Endothelial cell (in vitro differentiated cells): ENCODE results near the gene ZRANB2. TPM values are rescaled to one million over a fixed set of nuclear protein-coding genes. Genes with fewer than 3 reads are reported as not detected.
A peak's percentile ranks its signal among the peaks of the same experiment; 100 is the strongest.

Experiments
- DNase-seq: peaks from one replicate; pipeline ENCODE4 v3.0.0; 2021; ENCODE audit warnings: low spot score
- H3K27ac Mint-ChIP-seq: one replicate; pipeline ENCODE4 v1.8.0; 2021; ENCODE audit warnings: mixed read lengths, inconsistent platforms; ENCODE audit not compliant: unreplicated experiment
- H3K27me3 Mint-ChIP-seq: one replicate; pipeline ENCODE4 v1.8.0; 2021; ENCODE audit warnings: mild to moderate bottlenecking, moderate library complexity, mixed read lengths, inconsistent platforms; ENCODE audit not compliant: unreplicated experiment
- H3K36me3 Mint-ChIP-seq: one replicate; pipeline ENCODE4 v1.8.0; 2021; ENCODE audit warnings: mild to moderate bottlenecking, low read depth, mixed read lengths, inconsistent platforms; ENCODE audit not compliant: unreplicated experiment
- H3K4me1 Mint-ChIP-seq: one replicate; pipeline ENCODE4 v1.8.0; 2021; ENCODE audit warnings: mild to moderate bottlenecking, mixed read lengths, inconsistent platforms; ENCODE audit not compliant: unreplicated experiment
- H3K4me3 Mint-ChIP-seq: one replicate; pipeline ENCODE4 v1.8.0; 2021; ENCODE audit warnings: mild to moderate bottlenecking, mixed read lengths, inconsistent platforms; ENCODE audit not compliant: unreplicated experiment
- H3K9me3 Mint-ChIP-seq: one replicate; pipeline ENCODE4 v1.8.0; 2021; ENCODE audit warnings: mixed read lengths, inconsistent platforms; ENCODE audit not compliant: unreplicated experiment
- CTCF ChIP-seq: fragments of 200-600 bp; sonication (generic); IDR thresholded peaks from one replicate; pipeline ENCODE4 v1.5.0; 2021; ENCODE audit warnings: antibody characterized with exemption; ENCODE audit not compliant: unreplicated experiment
- long read RNA-seq: library from polyadenylated mRNA; unstranded; transcript quantifications from one replicate; pipeline ENCODE4 v2.0.0, GENCODE V29; 2020; ENCODE audit not compliant: unreplicated experiment
- total RNA-seq: library from RNA; stranded (reverse); fragmentation: NEBNext Ultra II Directional; extraction: Animal tissue kit (Norgen Biotek cat#: 25700); gene quantifications from one replicate; pipeline ENCODE4 v1.2.1, GENCODE V29; 2021; ENCODE audit not compliant: unreplicated experiment

The ZRANB2 gene, protein sequence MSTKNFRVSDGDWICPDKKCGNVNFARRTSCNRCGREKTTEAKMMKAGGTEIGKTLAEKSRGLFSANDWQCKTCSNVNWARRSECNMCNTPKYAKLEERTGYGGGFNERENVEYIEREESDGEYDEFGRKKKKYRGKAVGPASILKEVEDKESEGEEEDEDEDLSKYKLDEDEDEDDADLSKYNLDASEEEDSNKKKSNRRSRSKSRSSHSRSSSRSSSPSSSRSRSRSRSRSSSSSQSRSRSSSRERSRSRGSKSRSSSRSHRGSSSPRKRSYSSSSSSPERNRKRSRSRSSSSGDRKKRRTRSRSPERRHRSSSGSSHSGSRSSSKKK
- total RNA-seq = 74.1 TPM
- long read RNA-seq, transcript ZRANB2-201 (11 exons, 2,821 nt) = major isoform, 13 of 31 reads
- long read RNA-seq, partial matches to known transcripts = 12 of 31 reads
- long read RNA-seq, other reads (novel, unspliced or antisense) = 2 of 31 reads

- Mint-ChIP-seq H3K27ac (peak within 1 kb of the TSS; percentile 97), H3K9me3 (no peaks in the 10 kb centered on the region), H3K4me3 (peak within 1 kb of the TSS; percentile 95), H3K4me1 (peaks cover 12% of the 10 kb centered on the region), H3K36me3 (peaks cover 7% of the 10 kb centered on the region), H3K27me3 (no peaks in the 10 kb centered on the region)
- DNase-seq = peak; percentile 82
- TF ChIP-seq CTCF = peak; percentile 32
Measured at GRCh38 chr1:71080739-71081696, at the start of gene ZRANB2. ZRANB2 (minus strand) TSS chr1:71081035; CDS start chr1:71080995, 40 bp downstream.

DNA sequence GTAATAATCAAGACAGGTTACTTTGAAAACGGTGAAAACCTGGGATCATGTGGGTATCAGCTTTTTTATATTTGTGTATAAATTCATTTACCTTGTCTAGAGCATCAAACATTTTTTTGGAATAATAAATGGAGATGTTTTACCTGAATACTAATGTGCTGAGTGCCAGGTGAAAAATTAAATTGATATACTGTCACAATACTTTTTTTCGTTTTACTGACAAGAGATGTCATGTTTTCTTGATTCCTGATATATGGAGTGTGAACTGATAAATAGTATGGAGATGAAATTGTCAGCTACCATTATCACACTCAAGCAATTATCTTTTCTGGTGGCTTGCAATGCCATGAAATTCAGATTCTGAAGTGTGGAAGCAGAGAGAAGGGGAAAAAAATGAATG is 47.2 kb upstream of the ZRANB2 start:
- H3K4me3 Mint-ChIP-seq = no peak overlapping the region
- H3K27ac Mint-ChIP-seq = no peak overlapping the region
- peaks cover 3% of the 10 kb centered on the region for H3K27me3 Mint-ChIP-seq
- H3K36me3 Mint-ChIP-seq = peaks cover 3% of the 10 kb centered on the region
- no peaks in the 10 kb centered on the region for H3K4me1 Mint-ChIP-seq
- no peak for DNase-seq
- H3K9me3 Mint-ChIP-seq = no peaks in the 10 kb centered on the region
- no peak for TF ChIP-seq CTCF

- no peaks in the 10 kb centered on the region for H3K9me3 Mint-ChIP-seq
- H3K4me3 Mint-ChIP-seq = no peak overlapping the region
- H3K4me1 Mint-ChIP-seq = no peaks in the 10 kb centered on the region
- no peak for TF ChIP-seq CTCF
- DNase-seq = no peak
- no peak overlapping the region for H3K27ac Mint-ChIP-seq
- no peaks in the 10 kb centered on the region for H3K27me3 Mint-ChIP-seq
- no peaks in the 10 kb centered on the region for H3K36me3 Mint-ChIP-seq
Measured at GRCh38 chr1:71118086-71118485, 37.3 kb upstream of the ZRANB2 start.

DNA sequence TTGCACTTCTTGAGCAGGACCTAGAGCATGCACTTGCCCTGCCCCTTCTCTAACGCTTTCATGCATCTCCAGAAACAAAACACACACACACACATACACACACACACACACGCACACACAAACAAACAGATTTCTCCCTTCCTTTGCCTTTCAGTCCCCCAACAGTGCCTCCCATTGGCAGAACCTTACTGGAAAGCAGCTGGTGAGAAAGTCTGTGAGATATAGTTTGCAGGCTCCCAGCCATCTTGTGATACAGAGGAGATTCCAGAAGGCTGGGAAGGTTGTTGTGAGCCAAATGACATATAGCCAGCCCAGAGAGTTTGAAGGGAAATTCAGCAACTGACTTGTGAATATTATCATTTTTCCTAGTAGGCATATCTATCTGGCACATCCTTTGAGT is 35.9 kb upstream of the ZRANB2 start:
- H3K36me3 Mint-ChIP-seq = no peaks in the 10 kb centered on the region
- H3K9me3 Mint-ChIP-seq = no peaks in the 10 kb centered on the region

More for the DNA sequence above, 35.9 kb upstream of the ZRANB2 start:
- H3K4me1 Mint-ChIP-seq = no peaks in the 10 kb centered on the region
- no peak for DNase-seq
- no peak for TF ChIP-seq CTCF
- H3K27ac Mint-ChIP-seq = no peak overlapping the region
- H3K4me3 Mint-ChIP-seq = no peak overlapping the region
- no peaks in the 10 kb centered on the region for H3K27me3 Mint-ChIP-seq
